HCT116 (cell line): Measurements from ENCODE around the gene LLGL2. TPM values are rescaled to one million over a fixed set of nuclear protein-coding genes. Genes with fewer than 3 reads are reported as not detected.

Experiments used
- ATAC-seq: fragments of 200-7000 bp; cut with Tn5 transposase; 2 replicates; pipeline ENCODE4 v1.9.1; 2020; ENCODE audit warnings: mild to moderate bottlenecking, moderate library complexity
- BruUV-seq: library from RNA; stranded (reverse); fragments of 400-500 nt; replicated peaks from 2 replicates; lab custom pipeline; 2021; lab: Mats Ljungman, UMichigan
- CTCF ChIA-PET: fragments of 300-600 bp; sonication (Branson Sonifier 250); formaldehyde crosslinking; loops from one replicate; lab custom pipeline; 2021; ENCODE audit warnings: antibody characterized with exemption; lab: Charles Lee
- POLR2A ChIA-PET: fragments of 300-600, 350-600 bp; sonication (Branson Sonifier 250); formaldehyde crosslinking; loops from one replicate; lab custom pipeline; 2021; ENCODE audit warnings: antibody characterized with exemption; lab: Charles Lee
- RAD21 ChIA-PET, 2 experiments: fragments of 300-600 bp; sonication (Branson Sonifier 250); formaldehyde crosslinking; loops; one replicate each; lab custom pipeline; 2023; ENCODE audit warnings: low total read pairs in 2 of 2; ENCODE audit not compliant: uncharacterized antibody in 2 of 2, unreplicated experiment in 2 of 2, low non-redundant PET in 1 of 2; lab: Charles Lee
- DNase-seq: peaks from one replicate; pipeline ENCODE4 v3.0.0-alpha.2; 2010; ENCODE audit warnings: low read depth, low spot score
- H2AFZ ChIP-seq: fragments of 200-600 bp; shearing (Covaris generic), sonication (generic); 2 replicates; pipeline ENCODE4 v1.6.1; 2017; ENCODE audit warnings: low read depth, mixed run types, mixed read lengths, antibody characterized with exemption, low read length; ENCODE audit not compliant: poor library complexity, severe bottlenecking
- H3K27ac ChIP-seq: 2 replicates; pipeline ENCODE4 v1.5.1; 2012; ENCODE audit warnings: low read depth, low read length
- H3K27me3 ChIP-seq: fragments of 200-600 bp; sonication (generic); 2 replicates; pipeline ENCODE4 v1.6.1; 2016; ENCODE audit warnings: mixed run types, low read length, mixed read lengths; ENCODE audit not compliant: insufficient read depth
- H3K36me3 ChIP-seq, 2 experiments: fragments of 200-500 bp in 1 of 2; fragments of 200-600 bp in 1 of 2; sonication (Bioruptor generic) in 1 of 2; sonication (generic) in 1 of 2; 2 replicates each; pipeline versions ENCODE4 v1.5.1 to v1.6.1; 2014 to 2016; ENCODE audit warnings: low read length in 2 of 2, inconsistent platforms in 1 of 2, mixed read lengths in 1 of 2, mixed run types in 1 of 2; ENCODE audit not compliant: insufficient read depth in 2 of 2, control insufficient read depth in 1 of 2
- H3K4me1 ChIP-seq, 2 experiments: fragments of 200-600 bp in 1 of 2; sonication (generic) in 1 of 2; 2 replicates each; pipeline versions ENCODE4 v1.5.1 to v1.6.1; 2012 to 2017; ENCODE audit warnings: low read length in 2 of 2, inconsistent platforms in 1 of 2, mild to moderate bottlenecking in 1 of 2, mixed read lengths in 1 of 2, mixed run types in 1 of 2, moderate library complexity in 1 of 2; ENCODE audit not compliant: insufficient read depth in 2 of 2, control insufficient read depth in 1 of 2
- H3K4me2 ChIP-seq: fragments of 200-600 bp; sonication (generic); 2 replicates; pipeline ENCODE4 v1.6.1; 2017; ENCODE audit warnings: mixed run types, low read length, mixed read lengths
- H3K4me3 ChIP-seq, 2 experiments: fragments of 200-600 bp in 1 of 2; sonication (generic) in 1 of 2; replicated peaks in 1 of 2; 2 replicates each; pipeline ENCODE4 v1.5.1; 2011 to 2016; ENCODE audit warnings: low read length in 2 of 2, control low read depth in 1 of 2, low read depth in 1 of 2, mild to moderate bottlenecking in 1 of 2, mixed read lengths in 1 of 2, mixed run types in 1 of 2
- H3K79me2 ChIP-seq: fragments of 200-600 bp; sonication (generic); 2 replicates; pipeline ENCODE4 v1.6.1; 2017; ENCODE audit warnings: mild to moderate bottlenecking, mixed run types, low read length, moderate library complexity, mixed read lengths; ENCODE audit not compliant: insufficient read depth
- H3K9ac ChIP-seq: fragments of 200-600 bp; sonication (generic); 2 replicates; pipeline ENCODE4 v1.6.1; 2016; ENCODE audit warnings: low read length, mixed read lengths
- H3K9me2 ChIP-seq: fragments of 200-600 bp; sonication (generic), shearing (Covaris generic); 2 replicates; pipeline ENCODE4 v1.6.1; 2017; ENCODE audit warnings: mixed run types, mild to moderate bottlenecking, moderate library complexity; ENCODE audit not compliant: insufficient read depth
- H3K9me3 ChIP-seq, 2 experiments: fragments of 200-500 bp in 1 of 2; fragments of 200-600 bp in 1 of 2; sonication (Bioruptor generic) in 1 of 2; sonication (generic) in 1 of 2; 2 replicates each; pipeline ENCODE4 v1.6.1; 2014 to 2017; ENCODE audit warnings: low read length in 2 of 2, mixed read lengths in 2 of 2, inconsistent platforms in 1 of 2, low read depth in 1 of 2, mild to moderate bottlenecking in 1 of 2, mixed run types in 1 of 2, moderate library complexity in 1 of 2; ENCODE audit not compliant: control insufficient read depth in 1 of 2, insufficient read depth in 1 of 2
- H4K20me1 ChIP-seq: fragments of 200-600 bp; sonication (generic), shearing (Covaris generic); 2 replicates; pipeline ENCODE4 v1.6.1; 2017; ENCODE audit warnings: mixed run types, mild to moderate bottlenecking, moderate library complexity; ENCODE audit not compliant: insufficient read depth
- ATF3 ChIP-seq: IDR thresholded peaks from 2 replicates; pipeline ENCODE4 v1.6.1; 2012
- CEBPB ChIP-seq: IDR thresholded peaks from 2 replicates; pipeline ENCODE4 v1.6.1; 2012; ENCODE audit warnings: low read depth
- CTCF ChIP-seq, 3 experiments: fragments of 200-600 bp in 1 of 3; sonication (generic) in 1 of 3; IDR thresholded peaks in 2 of 3; conservative IDR thresholded peaks in 1 of 3; 2 replicates each; pipeline ENCODE4 v1.5.1; 2012 to 2017; ENCODE audit warnings: low read depth in 2 of 3, low read length in 2 of 3, antibody characterized with exemption in 1 of 3, borderline replicate concordance in 1 of 3, control low read depth in 1 of 3, mild to moderate bottlenecking in 1 of 3, mixed read lengths in 1 of 3, mixed run types in 1 of 3, moderate library complexity in 1 of 3; ENCODE audit not compliant: insufficient read depth in 1 of 3
- ELF1 ChIP-seq: IDR thresholded peaks from 2 replicates; pipeline ENCODE4 v1.6.1; 2012; ENCODE audit warnings: low read depth, borderline replicate concordance
- EZH2phosphoT487 ChIP-seq: fragments of 200-600 bp; IDR thresholded peaks from 2 replicates; pipeline ENCODE4 v1.6.1; 2018; ENCODE audit warnings: antibody characterized with exemption, borderline replicate concordance
- FOSL1 ChIP-seq: IDR thresholded peaks from 2 replicates; pipeline ENCODE4 v1.6.1; 2012; ENCODE audit warnings: low read depth
- JUND ChIP-seq: IDR thresholded peaks from 2 replicates; pipeline ENCODE4 v1.6.1; 2012
- POLR2A ChIP-seq: IDR thresholded peaks from 2 replicates; pipeline ENCODE4 v1.7.0; 2011; ENCODE audit warnings: borderline replicate concordance; ENCODE audit not compliant: insufficient read depth, insufficient read length; ENCODE audit errors: extremely low read depth
- RAD21 ChIP-seq: IDR thresholded peaks from 2 replicates; pipeline ENCODE4 v1.6.1; 2012; ENCODE audit warnings: low read depth, mild to moderate bottlenecking
- REST ChIP-seq: IDR thresholded peaks from 2 replicates; pipeline ENCODE4 v1.6.1; 2012; ENCODE audit warnings: low read depth
- TCF7L2 ChIP-seq: IDR thresholded peaks from 2 replicates; pipeline ENCODE4 v1.7.0; 2011; ENCODE audit warnings: borderline replicate concordance, inconsistent platforms; ENCODE audit not compliant: insufficient read depth, insufficient read length; ENCODE audit errors: extremely low read depth
- ZBTB33 ChIP-seq: IDR thresholded peaks from 2 replicates; pipeline ENCODE4 v1.6.1; 2011; ENCODE audit warnings: mild to moderate bottlenecking, low read length, moderate library complexity; ENCODE audit not compliant: insufficient replicate concordance; ENCODE audit errors: extremely low read depth
- ZNF274 ChIP-seq: fragments of 200-500 bp; sonication (Bioruptor generic); IDR thresholded peaks from 2 replicates; pipeline ENCODE4 v1.6.1; 2014; ENCODE audit warnings: mild to moderate bottlenecking, low read depth, low read length, inconsistent platforms
- intact Hi-C: fragments of 100-400 bp; cut with micrococcal nuclease; formaldehyde crosslinking; loops from 2 replicates; pipeline ENCODE4 v1.10.0; 2022
- total RNA-seq: library from RNA; stranded (reverse); gene quantifications from one replicate; pipeline ENCODE4 v1.2.1, GENCODE V29; 2021; ENCODE audit not compliant: unreplicated experiment

The LLGL2 gene
- total RNA-seq, 1 experiment from 2014 or later: 209 TPM

GRCh38 chr17:75505152-75505409, 20.4 kb upstream of the LLGL2 start:
- BruUV-seq: no TSS peak
- Histone ChIP-seq H3K4me1 (peaks cover 0 to 14% of the 10 kb centered on the region in 2 experiments; a peak in 1 of 4 replicates), H3K79me2 (peaks cover 2% of the 10 kb centered on the region; the same call in 1 of the 2 replicates)
- intact Hi-C loops: no loop called here
- TF ChIP-seq CEBPB (no peak), REST (no peak), RAD21 (no peak), JUND (no peak), EZH2phosphoT487 (no peak)
- TF ChIP-seq, all 23 proteins: peak for 0
- no peaks in the 10 kb centered on the region for H3K27me3 ChIP-seq
- H3K9ac ChIP-seq: no peak overlapping the region
- no peak for ATAC-seq
- no peak overlapping the region for H3K4me2 ChIP-seq
- no peak for DNase-seq
- RAD21 ChIA-PET: no interaction called here
- no peak overlapping the region for H3K27ac ChIP-seq
- H3K36me3 ChIP-seq: peaks cover 18 to 28% of the 10 kb centered on the region in 2 experiments; a peak in 3 of 4 replicates
- no peaks in the 10 kb centered on the region for H3K9me3 ChIP-seq
- H2AFZ ChIP-seq: no peak overlapping the region
- H3K4me3 ChIP-seq: no peak overlapping the region
- no peaks in the 10 kb centered on the region for H3K9me2 ChIP-seq
- POLR2A ChIA-PET: no interaction called here
- no peaks in the 10 kb centered on the region for H4K20me1 ChIP-seq
- CTCF ChIA-PET: interaction anchor here (0.5 to 1.3 kb wide), 3 partner anchors 11 to 96 kb away, joined by 3 to 4 read pairs (median 4); partner anchors contain the start of gene TSEN54

- Histone ChIP-seq H3K4me1 (peaks cover 0 to 14% of the 10 kb centered on the region in 2 experiments; a peak in 1 of 4 replicates), H4K20me1 (no peaks in the 10 kb centered on the region), H3K4me3 (no peak overlapping the region), H2AFZ (no peak overlapping the region), H3K27ac (no peak overlapping the region), H3K9me2 (no peaks in the 10 kb centered on the region), H3K79me2 (peaks cover 7% of the 10 kb centered on the region; the same call in 1 of the 2 replicates), H3K4me2 (no peak overlapping the region), H3K9ac (no peak overlapping the region), H3K9me3 (no peaks in the 10 kb centered on the region), H3K36me3 (peaks cover 15 to 30% of the 10 kb centered on the region in 2 experiments; a peak in 2 of 4 replicates), H3K27me3 (no peaks in the 10 kb centered on the region)
- DNase-seq: no peak
- intact Hi-C loops: no loop called here
- no peak for ATAC-seq
- ChIA-PET CTCF (interaction anchor here (0.5 to 1.3 kb wide), 3 partner anchors 11 to 96 kb away, joined by 3 to 4 read pairs (median 4); partner anchors contain the start of gene TSEN54), RAD21 (no interaction called here), POLR2A (no interaction called here)
- no TSS peak for BruUV-seq
- TF ChIP-seq ATF3: no peak
- TF ChIP-seq POLR2A: no peak
- TF ChIP-seq CTCF (IDR thresholded peaks at IDR 0.05 in 2 of 3, conservative IDR thresholded peaks at IDR 0.05 in 1 of 3; ENCODE audit: borderline replicate concordance in 1 of 3, insufficient read depth in 1 of 3, low read depth in 2 of 3, low read length in 2 of 3): no peak
- no peak for TF ChIP-seq FOSL1
- no peak for TF ChIP-seq ZBTB33
- TF ChIP-seq ELF1: no peak
- no peak for TF ChIP-seq TCF7L2
- no peak for TF ChIP-seq JUND
- TF ChIP-seq ZNF274: no peak
Observed at GRCh38 chr17:75505640-75506039, 19.9 kb upstream of the LLGL2 start.
